GM19035 (cell line): ENCODE results near the gene ZNF503.

Source experiments
- ATAC-seq: cut with Tn5 transposase; IDR thresholded peaks from one replicate; pipeline ENCODE4 v1.9.1; 2021; ENCODE audit not compliant: unreplicated experiment

The ZNF503 gene

GRCh38 chr10:75431180-75432111, 29.9 kb upstream of the ZNF503 start, which contains the start of gene LRMDA:
LRMDA (plus strand) TSS chr10:75431624.
- ATAC-seq: no peak

DNA sequence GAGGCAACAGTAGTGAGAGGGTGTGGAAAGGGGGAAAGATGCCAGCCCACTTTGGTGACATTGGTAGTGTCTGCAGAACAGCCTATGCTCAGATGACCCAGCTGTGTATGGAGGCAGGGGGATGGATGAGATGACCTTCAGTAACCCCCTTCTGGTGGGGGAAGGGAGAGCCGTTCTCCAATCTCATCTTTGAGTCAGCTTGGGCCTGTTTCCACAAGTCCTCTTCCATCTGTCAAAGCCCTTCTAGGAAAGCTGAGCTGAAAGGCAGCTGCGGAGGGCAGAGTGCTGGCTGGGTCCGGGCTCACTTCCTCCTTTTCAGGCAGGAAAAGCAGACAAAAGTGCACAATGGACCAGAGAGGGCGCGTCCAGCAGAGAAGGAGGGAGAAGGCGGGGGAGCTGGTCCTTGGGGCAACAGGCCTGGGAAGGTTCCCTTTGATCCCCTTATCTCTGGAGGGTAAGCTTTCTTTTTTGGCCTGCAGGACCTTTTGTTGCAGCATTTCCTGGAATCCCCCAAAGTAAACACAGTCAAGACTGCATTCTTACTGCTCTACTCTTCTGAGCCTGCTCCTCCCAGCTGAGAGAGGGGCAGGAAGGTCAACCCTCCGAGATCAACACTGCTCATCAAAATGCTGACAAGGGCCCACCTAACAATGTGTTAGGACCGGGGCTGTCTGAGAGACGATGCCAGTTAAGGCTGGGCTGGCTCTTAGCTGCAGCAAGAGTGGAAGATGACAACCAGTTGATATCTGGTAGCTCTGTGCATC, 28.6 kb upstream of the ZNF503 start:
- no peak for ATAC-seq

- ATAC-seq: no peak
Observed at GRCh38 chr10:75429159-75429827, 27.7 kb upstream of the ZNF503 start.

- ATAC-seq: no peak
Observed at GRCh38 chr10:75428434-75429158, 27.0 kb upstream of the ZNF503 start.

DNA sequence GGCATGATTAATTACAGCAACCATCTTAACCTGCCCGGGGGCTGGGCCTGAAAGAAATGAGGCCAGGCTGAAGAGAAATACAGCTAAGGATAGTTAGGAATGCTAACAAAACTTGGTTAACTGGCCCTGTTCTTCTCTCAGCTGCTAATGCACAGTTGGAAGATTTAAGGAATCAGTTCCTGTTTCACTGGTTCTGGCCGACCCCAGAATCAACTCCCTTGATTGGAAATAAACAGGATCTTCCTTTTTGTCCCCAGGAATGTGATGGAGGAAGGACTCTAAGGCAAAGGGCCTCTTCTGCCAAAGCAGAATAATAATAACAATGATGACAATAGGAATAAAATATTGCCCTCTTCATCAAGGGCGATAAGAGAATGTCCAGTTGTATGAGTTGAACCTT, 26.4 kb upstream of the ZNF503 start:
- no peak for ATAC-seq

DNA sequence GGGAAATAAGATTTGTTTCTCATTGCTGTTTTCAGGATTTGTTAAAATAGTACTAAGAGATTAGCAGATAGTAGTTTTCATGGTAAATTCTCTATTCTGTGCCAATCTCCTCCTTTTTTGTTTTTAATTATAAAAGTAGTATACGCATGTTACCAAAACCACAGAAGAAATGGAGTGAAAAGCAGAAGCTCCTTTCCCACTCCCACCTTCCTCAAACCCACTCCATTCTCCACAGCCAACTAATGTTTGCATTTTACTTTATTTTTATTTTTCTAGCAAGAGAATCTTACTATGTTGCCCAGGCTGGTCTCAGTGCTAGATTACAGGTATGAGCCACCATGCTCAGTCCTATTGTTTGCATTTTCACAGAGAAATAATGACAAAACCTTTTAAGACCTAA, 25.3 kb upstream of the ZNF503 start:
- no peak for ATAC-seq

DNA sequence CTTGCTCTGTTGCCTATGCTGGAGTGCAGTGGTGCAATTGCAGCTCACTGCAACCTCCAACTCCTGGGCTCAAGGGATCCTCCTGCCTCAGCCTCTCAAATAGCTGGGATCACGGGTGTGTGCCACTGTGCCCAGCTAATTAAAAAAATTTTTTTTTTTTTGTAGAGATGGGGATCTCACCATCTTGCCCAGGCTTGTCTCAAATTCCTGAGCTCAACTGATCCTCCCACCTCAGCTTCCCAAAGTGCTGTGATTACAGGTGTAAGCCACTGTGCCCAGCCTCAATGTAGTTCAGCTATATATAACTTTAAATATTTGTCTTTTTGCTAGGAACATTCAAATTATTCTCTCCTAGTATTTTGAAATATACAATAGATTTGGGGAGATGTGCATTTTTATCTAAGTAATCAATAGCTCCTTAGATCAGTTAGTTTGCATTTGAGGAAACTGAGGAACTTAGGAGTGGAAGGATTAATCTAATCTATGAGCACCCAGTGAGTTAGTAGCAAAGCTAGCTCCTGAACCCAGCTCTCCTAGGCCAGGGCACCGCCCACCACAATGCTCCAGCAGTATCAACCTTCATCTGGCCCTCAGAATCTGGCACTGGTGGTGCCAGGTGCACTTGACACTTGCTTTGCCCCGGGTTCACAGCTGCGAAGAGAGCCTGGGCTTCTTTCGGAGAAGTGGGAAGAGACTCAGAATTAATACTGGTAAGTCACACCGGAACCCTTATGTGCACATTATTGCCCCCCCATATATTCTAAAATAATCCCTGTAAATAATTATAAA, 23.9 kb upstream of the ZNF503 start:
- ATAC-seq: no peak

DNA sequence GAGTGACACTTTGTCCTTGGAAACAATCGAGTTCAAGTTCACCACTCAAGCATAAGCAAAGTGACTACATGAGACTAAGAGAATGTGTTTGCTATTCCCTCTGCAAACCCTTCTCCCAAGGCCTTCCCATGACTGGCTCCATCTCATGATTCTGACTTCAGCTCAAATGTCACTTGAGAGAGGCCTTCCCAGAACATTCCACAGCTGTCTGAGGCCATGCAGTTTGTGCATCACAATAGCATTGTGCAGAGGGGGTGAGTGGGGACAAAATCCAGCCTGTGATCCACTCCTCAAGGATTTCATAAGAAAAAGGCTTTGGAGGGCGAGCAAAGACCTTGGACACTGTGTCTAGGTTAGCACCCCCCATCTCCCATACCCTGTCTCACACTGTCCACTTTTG, 23.0 kb upstream of the ZNF503 start:
- no peak for ATAC-seq

DNA sequence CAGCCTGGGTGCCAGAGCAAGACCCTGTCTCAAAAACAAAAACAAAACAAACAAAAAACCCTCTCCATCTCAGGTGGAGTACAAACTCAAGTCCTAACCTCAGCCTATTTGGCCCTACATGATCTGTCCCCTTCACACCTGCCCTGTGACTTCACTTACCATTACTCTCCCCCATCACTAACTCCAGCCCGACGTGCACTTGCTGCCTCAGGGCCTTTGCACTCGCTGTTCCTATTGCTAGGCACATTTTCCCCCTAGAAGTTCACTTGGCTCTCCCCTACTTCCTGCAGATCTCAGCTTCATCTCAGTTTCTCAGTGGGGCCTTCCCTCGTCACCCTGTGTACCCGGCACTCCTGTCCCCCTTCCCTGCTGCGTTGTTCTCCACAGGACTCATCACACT, 21.3 kb upstream of the ZNF503 start:
- no peak for ATAC-seq

DNA sequence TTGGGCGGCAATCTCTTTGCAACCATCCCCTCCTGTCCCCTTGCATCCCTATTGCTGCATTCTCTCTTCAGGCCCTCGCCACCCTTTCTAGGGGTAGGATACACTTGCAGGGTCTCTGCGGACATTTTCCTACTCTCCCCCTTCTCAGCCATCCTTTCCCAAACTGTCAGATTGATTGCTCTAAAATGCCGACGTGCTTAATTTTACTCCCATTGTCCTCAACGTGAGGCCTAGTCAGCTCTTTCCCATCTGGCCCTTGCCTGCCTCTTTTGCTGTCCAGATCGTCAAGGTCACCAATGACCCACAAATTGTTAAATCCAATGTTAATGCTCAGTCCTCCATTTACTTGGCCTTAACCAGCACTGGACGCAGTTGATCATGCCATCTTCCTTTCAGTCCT, 17.1 kb upstream of the ZNF503 start:
- ATAC-seq: no peak

DNA sequence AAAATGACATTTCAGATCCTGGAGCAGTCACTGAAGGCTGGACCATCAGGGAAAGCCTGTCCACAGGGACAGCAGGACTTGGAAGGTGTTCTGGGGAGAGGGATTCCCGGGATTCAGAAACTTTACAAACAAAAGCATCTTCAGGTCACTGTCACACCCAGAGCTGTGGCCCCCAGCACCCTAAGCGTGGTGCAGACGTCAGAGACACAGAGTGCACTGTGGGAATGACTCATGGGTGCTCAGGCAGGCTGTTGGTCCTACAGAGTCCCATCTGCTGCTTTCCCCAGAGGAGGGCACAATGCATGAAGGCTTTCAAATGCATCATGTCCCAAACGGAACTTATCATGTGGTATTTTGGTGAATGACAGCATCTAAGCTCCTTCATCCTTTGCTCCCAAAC, 16.7 kb upstream of the ZNF503 start:
- ATAC-seq: no peak

GRCh38 chr10:75417522-75417927, 16.0 kb upstream of the ZNF503 start:
- no peak for ATAC-seq

DNA sequence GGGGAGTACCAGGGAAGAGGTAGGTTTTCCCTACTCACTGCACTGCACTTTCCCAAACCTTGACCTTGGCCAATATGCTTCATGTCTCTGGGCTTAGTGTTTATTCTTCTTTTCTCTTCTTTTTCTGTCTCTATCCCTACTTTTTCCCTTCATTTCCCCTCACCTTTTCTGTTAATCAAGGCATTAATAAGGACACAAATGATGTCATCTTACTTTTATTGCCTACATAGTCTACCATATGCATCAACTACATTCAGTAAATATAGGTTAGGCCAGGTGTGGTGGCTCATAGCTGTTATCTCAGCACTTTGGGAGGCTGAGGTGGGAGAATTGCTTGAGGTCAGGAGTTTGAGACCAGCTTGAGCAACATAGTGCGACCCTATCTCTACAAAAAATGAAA, 13.0 kb upstream of the ZNF503 start:
- ATAC-seq: no peak

DNA sequence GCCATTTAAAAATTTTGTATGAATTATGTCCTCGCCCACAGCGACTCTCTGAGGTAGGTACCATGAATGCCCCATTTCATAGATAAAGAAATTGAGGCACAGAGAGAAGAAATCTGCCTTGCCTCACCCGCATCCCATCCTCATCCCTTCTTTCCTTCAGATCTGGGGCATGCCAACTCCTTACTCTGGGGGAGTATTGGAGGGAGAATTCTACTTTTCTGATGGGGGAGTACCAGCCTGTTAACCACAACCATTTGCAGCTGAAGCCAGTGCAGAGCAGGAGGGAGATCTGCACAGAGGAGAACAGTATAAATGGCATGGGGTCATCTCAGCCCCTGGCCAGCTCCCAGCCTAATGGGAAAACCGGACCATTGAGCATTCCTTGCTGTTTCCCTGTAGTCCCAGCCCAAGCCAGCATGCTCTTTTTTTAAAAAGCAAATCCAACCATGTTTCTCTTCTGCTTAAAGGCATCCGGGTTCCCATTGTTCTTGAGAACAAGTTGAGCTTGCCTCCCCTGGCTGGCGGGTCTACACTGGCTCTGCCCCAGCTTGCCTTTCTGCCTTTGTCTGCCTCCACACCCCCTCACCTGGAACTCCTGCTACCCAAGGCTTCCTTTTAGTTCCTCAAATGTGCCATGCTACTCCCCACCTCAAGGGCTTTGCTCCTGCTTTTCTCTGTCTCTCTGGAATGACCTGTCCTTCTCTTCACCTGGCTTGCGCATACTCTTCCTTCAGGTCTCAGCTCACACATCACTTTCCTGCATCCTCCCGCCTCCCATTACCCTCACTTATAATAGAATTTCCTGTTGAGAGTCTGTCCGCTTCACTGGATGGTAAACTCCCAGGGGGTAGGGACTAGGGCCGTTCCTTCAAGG, 8.8 kb upstream of the ZNF503 start:
- no peak for ATAC-seq

DNA sequence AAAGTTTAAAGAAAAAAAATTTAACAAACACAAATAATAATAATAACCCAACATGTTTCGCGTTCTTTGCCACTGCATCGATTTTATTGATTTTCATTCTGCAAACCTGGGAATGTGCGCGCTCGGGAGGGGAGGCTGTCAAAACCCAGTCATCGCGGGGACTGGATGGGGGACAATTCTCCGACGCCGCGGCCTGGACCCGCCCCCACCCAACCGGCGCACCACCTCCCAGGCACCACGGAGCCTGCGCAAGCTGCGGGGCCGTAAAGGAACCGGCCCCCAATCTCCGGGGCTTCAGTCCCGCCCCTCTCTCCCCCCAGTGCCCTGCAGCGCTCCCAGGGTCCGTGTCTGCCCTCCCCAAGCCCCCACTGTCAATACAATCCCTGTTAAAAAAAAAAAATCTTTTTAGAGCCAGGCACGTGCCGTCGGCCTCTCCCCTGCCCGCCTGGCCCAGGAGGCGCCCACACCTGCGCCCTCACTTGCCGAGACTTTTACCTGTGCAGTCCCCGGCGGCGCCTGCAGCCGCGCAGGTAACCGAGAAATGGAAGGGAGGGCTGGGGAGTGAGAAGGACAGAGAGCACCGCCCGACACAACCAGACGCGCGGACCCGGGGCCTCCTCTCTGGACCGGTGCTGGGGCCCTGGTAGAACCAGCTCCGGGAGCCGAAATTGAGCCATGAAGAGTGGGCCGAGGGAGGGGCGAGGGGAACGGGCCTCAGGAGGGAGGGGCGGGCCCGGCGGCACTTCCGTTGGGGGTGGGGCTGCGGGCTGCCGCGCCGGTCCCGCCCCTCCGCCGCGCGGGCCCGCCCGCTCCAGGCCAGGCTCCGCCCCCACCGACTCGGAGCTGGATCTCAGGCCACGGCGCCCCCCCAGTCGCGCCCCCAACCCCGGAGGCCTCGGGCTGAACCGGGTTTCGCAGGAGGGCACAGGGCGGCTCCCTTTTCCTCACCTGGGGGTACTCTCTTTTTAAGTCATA, 7.6 kb upstream of the ZNF503 start:
- ATAC-seq: no peak

DNA sequence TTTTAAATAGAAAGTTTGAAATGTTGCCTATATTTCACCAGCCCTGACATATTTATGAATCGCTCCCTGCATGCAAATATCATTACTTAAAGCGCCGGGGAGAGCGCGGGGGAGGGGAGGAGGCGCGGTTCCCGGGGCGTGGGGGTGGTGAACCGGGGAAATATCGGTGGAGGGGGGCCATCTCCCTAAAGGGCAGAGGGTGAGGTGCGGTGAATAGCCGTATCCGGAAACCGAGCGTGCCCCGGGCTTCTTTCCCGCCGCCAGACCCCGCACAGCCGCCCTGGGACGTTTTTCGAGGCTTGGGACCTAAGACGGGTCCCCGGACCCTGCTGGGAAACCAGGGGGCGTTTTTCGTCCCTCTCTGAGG, 6.9 kb upstream of the ZNF503 start:
- ATAC-seq: no peak

- no peak for ATAC-seq
Observed at GRCh38 chr10:75407713-75408508, 6.3 kb upstream of the ZNF503 start.
